ENCODE results near the gene KDM1B. TPM values are rescaled to one million over a fixed set of nuclear protein-coding genes. Genes with fewer than 3 reads are reported as not detected.
"Not testable (repeated sequence)": the region's sequence is repeated elsewhere in the genome, so short reads cannot be mapped to it uniquely, and the experiment has no call there.

The KDM1B gene
- total and polyA plus RNA-seq, 9 donors: 16.3 to 29.7 (median 22.6) TPM

GRCh38 chr6:18165751-18166150 lies 10.5 kb downstream of the KDM1B start:
- peaks cover 6% of the 10 kb centered on the region for H3K4me1 ChIP-seq (ENCODE audit: control insufficient read depth, insufficient read depth, low read length)
- peaks cover 30% of the 10 kb centered on the region for H3K36me3 ChIP-seq (ENCODE audit: control insufficient read depth, insufficient read depth, low read length)
- no peak for DNase-seq

GRCh38 chr6:18166312-18167036 lies 11.3 kb downstream of the KDM1B start:
- no CpG with 5 or more reads among the region's 2 CpGs for WGBS (ENCODE audit: insufficient coverage)
- Histone ChIP-seq H3K27me3 (ENCODE audit: control insufficient read depth, insufficient read depth, low read length) (no peaks in the 10 kb centered on the region), H3K36me3 (ENCODE audit: control insufficient read depth, insufficient read depth, low read length) (peaks cover 26% of the 10 kb centered on the region), H3K4me3 (ENCODE audit: low read length) (no peak overlapping the region), H3K4me1 (ENCODE audit: control insufficient read depth, insufficient read depth, low read length) (peaks cover 2% of the 10 kb centered on the region), H3K27ac (ENCODE audit: low read length) (no peak overlapping the region), H3K9me3 (replicated peaks; ENCODE audit: control insufficient read depth, low read depth, low read length) (peaks cover 2% of the 10 kb centered on the region)
- DNase-seq: no peak

More at GRCh38 chr6:18165751-18166150, 10.5 kb downstream of the KDM1B start:
- Histone ChIP-seq H3K27me3 (ENCODE audit: control insufficient read depth, insufficient read depth, low read length) (no peaks in the 10 kb centered on the region), H3K4me3 (ENCODE audit: low read length) (no peak overlapping the region), H3K9me3 (replicated peaks; ENCODE audit: control insufficient read depth, low read depth, low read length) (peaks cover 2% of the 10 kb centered on the region), H3K27ac (ENCODE audit: low read length) (no peak overlapping the region)
- 92% methylated on average over 2 of the region's 4 CpGs for WGBS (ENCODE audit: insufficient coverage)

DNA sequence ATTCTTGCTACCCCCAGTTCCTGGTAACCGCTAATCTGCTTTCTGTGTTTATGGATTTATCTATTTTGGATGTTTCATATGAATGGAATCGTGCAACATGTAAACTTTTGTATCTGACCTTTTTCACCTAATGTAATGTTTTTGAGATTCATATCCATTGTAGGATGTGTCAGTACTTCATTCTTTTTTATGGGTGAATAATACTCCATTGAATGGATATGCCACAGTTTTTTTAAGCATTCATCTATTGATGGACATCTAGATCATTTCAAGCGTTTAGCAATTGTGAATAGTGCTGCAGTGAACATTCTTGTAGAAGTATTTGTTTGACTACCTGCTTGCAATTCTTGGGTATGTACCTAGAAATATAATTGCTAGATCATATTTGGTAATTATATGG lies 13.0 kb downstream of the KDM1B start:
- WGBS (ENCODE audit: insufficient coverage): no CpG with 5 or more reads among the region's 3 CpGs
- no peak for DNase-seq
- Histone ChIP-seq H3K36me3 (ENCODE audit: control insufficient read depth, insufficient read depth, low read length) (peaks cover 26% of the 10 kb centered on the region), H3K27ac (ENCODE audit: low read length) (no peak overlapping the region), H3K9me3 (replicated peaks; ENCODE audit: control insufficient read depth, low read depth, low read length) (peaks cover 2% of the 10 kb centered on the region), H3K27me3 (ENCODE audit: control insufficient read depth, insufficient read depth, low read length) (no peaks in the 10 kb centered on the region), H3K4me3 (ENCODE audit: low read length) (no peak overlapping the region), H3K4me1 (ENCODE audit: control insufficient read depth, insufficient read depth, low read length) (no peaks in the 10 kb centered on the region)

DNA sequence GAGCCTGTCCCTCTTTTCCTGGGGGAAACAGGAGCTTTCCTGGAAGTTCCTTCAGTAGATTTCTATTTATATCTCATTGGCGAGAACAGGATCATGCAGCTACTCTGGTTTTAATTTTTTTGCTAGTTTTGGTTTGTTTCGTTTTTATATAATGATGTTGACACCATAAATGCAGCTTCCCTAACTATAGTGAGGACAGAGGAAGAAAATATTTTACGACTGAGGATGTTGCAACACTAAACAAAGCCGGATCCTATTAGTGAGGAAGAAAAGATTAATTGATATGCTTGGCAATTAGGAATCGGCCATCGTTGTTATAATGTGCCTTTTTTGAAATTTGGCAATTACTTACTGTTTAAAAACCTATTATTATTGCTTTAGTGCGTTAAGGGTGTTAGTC lies 16.6 kb downstream of the KDM1B start:
- no peaks in the 10 kb centered on the region for H3K4me1 ChIP-seq (ENCODE audit: control insufficient read depth, insufficient read depth, low read length)
- H3K4me3 ChIP-seq (ENCODE audit: low read length): no peak overlapping the region
- H3K36me3 ChIP-seq (ENCODE audit: control insufficient read depth, insufficient read depth, low read length): peaks cover 24% of the 10 kb centered on the region
- H3K27me3 ChIP-seq (ENCODE audit: control insufficient read depth, insufficient read depth, low read length): no peaks in the 10 kb centered on the region
- DNase-seq: peak; percentile 10
- WGBS (ENCODE audit: insufficient coverage): no CpG with 5 or more reads among the region's 7 CpGs
- H3K27ac ChIP-seq (ENCODE audit: low read length): no peak overlapping the region
- H3K9me3 ChIP-seq (replicated peaks; ENCODE audit: control insufficient read depth, low read depth, low read length): peaks cover 2% of the 10 kb centered on the region

DNA sequence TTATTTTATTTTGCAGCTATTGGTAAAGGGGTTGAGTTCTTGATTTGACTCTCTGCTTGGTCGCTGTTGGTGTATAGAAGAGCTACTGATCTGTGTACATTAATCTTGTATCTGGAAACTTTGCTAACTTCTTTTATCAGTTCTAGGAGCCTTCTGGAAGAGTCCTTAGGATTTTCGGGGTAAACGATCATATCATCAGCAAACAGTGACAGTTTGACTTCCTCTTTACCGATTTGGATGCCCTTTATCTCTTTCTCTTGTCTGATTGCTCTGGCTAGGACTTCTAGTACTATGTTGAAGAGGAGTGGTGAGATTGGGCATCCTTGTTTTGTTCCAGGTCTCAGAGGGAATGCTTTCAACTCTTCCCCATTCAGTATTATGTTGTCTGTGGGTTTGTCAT lies 21.0 kb downstream of the KDM1B start:
- H3K36me3 ChIP-seq (ENCODE audit: control insufficient read depth, insufficient read depth, low read length): peaks cover 11% of the 10 kb centered on the region
- 100% methylated on average over 2 of the region's 4 CpGs for WGBS (ENCODE audit: insufficient coverage)
- not testable (repeated sequence) for DNase-seq; H3K9me3 ChIP-seq (replicated peaks; ENCODE audit: control insufficient read depth, low read depth, low read length); H3K27ac ChIP-seq (ENCODE audit: low read length); H3K27me3 ChIP-seq (ENCODE audit: control insufficient read depth, insufficient read depth, low read length); H3K4me1 ChIP-seq (ENCODE audit: control insufficient read depth, insufficient read depth, low read length); H3K4me3 ChIP-seq (ENCODE audit: low read length)

- no peak overlapping the region for H3K27ac ChIP-seq (ENCODE audit: low read length)
- no peaks in the 10 kb centered on the region for H3K9me3 ChIP-seq (replicated peaks; ENCODE audit: control insufficient read depth, low read depth, low read length)
- H3K4me1 ChIP-seq (ENCODE audit: control insufficient read depth, insufficient read depth, low read length): no peaks in the 10 kb centered on the region
- no peak overlapping the region for H3K4me3 ChIP-seq (ENCODE audit: low read length)
- DNase-seq: no peak
- H3K36me3 ChIP-seq (ENCODE audit: control insufficient read depth, insufficient read depth, low read length): peaks cover 4% of the 10 kb centered on the region
- WGBS (ENCODE audit: insufficient coverage): no CpG with 5 or more reads among the region's 4 CpGs
- no peaks in the 10 kb centered on the region for H3K27me3 ChIP-seq (ENCODE audit: control insufficient read depth, insufficient read depth, low read length)
These were observed 22.2 kb downstream of the KDM1B start for GRCh38 chr6:18177286-18177965.

DNA sequence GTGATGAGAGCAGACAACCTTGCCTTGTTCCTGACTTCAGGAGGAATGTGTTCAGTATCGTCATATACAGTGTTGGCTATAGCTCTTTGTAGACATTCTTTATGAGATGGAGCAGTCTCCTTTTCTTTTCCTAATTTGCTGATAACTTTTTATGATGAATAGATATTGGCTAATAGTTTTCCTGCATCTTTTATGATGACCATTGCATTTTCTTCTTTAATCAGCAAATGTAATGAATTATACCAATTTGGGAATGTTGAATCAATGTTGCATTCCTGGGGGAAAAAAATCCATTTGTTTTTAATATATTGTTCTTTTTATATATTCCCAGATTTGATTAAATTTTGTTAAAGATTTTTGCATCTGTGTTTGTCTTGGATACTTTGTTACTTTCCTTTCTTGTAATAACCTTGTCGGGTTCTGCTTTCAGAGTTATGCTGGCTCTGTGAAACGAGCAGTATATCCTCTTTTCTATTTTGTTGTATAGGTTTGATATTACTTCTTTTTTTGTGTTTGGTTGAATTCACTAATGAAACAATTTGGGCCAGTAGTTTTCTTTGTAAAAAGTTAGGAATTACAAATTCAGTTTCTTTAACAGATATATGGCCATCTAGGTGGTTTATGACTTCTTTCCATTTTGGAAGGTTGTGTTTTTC lies 23.9 kb downstream of the KDM1B start:
- Histone ChIP-seq H3K27me3 (ENCODE audit: control insufficient read depth, insufficient read depth, low read length) (no peaks in the 10 kb centered on the region), H3K36me3 (ENCODE audit: control insufficient read depth, insufficient read depth, low read length) (peaks cover 4% of the 10 kb centered on the region), H3K4me3 (ENCODE audit: low read length) (no peak overlapping the region), H3K4me1 (ENCODE audit: control insufficient read depth, insufficient read depth, low read length) (no peaks in the 10 kb centered on the region), H3K9me3 (replicated peaks; ENCODE audit: control insufficient read depth, low read depth, low read length) (no peaks in the 10 kb centered on the region), H3K27ac (ENCODE audit: low read length) (no peak overlapping the region)
- peak; percentile 17 for DNase-seq
- WGBS (ENCODE audit: insufficient coverage): no CpG with 5 or more reads among the region's 3 CpGs

- no peaks in the 10 kb centered on the region for H3K4me1 ChIP-seq (ENCODE audit: control insufficient read depth, insufficient read depth, low read length)
- no peak overlapping the region for H3K4me3 ChIP-seq (ENCODE audit: low read length)
- H3K27ac ChIP-seq (ENCODE audit: low read length): no peak overlapping the region
- WGBS (ENCODE audit: insufficient coverage): 69% methylated on average over 2 of the region's 5 CpGs
- H3K36me3 ChIP-seq (ENCODE audit: control insufficient read depth, insufficient read depth, low read length): no peaks in the 10 kb centered on the region
- DNase-seq: peak; percentile 43
- no peaks in the 10 kb centered on the region for H3K27me3 ChIP-seq (ENCODE audit: control insufficient read depth, insufficient read depth, low read length)
- H3K9me3 ChIP-seq (replicated peaks; ENCODE audit: control insufficient read depth, low read depth, low read length): no peaks in the 10 kb centered on the region
These were observed 24.6 kb downstream of the KDM1B start for GRCh38 chr6:18179770-18180356.

DNA sequence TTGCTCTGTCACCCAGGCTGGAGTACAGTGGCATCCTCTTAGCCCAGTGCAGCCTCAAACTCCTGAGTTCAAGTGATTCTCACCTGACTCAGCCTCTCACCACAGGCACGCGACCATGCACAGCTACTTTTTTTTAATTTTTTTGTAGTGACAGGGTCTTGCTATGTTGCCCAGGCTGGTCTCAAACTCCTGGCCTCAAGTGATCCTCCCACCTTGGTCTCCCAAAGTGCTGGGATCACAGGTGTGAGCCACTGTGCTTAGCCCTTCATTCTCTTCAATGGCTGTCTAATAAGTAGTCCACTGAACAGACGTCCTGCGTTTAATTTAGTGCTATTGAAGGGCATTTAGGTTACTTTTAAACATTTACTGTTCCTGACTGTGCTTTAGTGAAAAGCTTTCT lies 27.3 kb downstream of the KDM1B start:
- WGBS (ENCODE audit: insufficient coverage): no CpG with 5 or more reads among the region's 4 CpGs
- no peak for DNase-seq

DNA sequence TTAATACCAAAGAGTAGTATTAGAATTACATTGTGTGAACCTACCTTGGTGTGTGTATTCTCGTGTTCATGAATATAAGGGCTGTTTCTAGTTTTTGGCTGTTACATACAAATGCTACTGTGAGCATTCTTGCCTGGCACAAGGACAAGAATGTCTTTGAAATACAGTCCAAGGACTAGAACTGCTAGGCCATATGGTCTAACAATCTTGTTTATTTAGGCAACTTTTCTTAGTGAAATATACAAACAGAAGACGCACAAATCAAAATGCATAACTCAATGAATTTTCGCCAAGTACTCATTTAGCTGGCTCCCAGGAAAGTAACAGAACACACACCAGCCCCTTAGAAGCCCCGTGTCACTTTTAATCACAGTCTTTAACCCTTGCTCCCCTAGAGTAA lies 28.5 kb downstream of the KDM1B start:
- Histone ChIP-seq H3K4me1 (ENCODE audit: control insufficient read depth, insufficient read depth, low read length) (no peaks in the 10 kb centered on the region), H3K9me3 (replicated peaks; ENCODE audit: control insufficient read depth, low read depth, low read length) (no peaks in the 10 kb centered on the region), H3K4me3 (ENCODE audit: low read length) (no peak overlapping the region), H3K36me3 (ENCODE audit: control insufficient read depth, insufficient read depth, low read length) (peaks cover 3% of the 10 kb centered on the region), H3K27ac (ENCODE audit: low read length) (no peak overlapping the region), H3K27me3 (ENCODE audit: control insufficient read depth, insufficient read depth, low read length) (no peaks in the 10 kb centered on the region)
- DNase-seq: peak; percentile 31
- WGBS (ENCODE audit: insufficient coverage): no CpG with 5 or more reads among the region's 4 CpGs

More for the DNA sequence above, 27.3 kb downstream of the KDM1B start:
- Histone ChIP-seq H3K27ac (ENCODE audit: low read length) (no peak overlapping the region), H3K4me1 (ENCODE audit: control insufficient read depth, insufficient read depth, low read length) (no peaks in the 10 kb centered on the region), H3K27me3 (ENCODE audit: control insufficient read depth, insufficient read depth, low read length) (no peaks in the 10 kb centered on the region), H3K9me3 (replicated peaks; ENCODE audit: control insufficient read depth, low read depth, low read length) (no peaks in the 10 kb centered on the region), H3K4me3 (ENCODE audit: low read length) (no peak overlapping the region), H3K36me3 (ENCODE audit: control insufficient read depth, insufficient read depth, low read length) (no peaks in the 10 kb centered on the region)
